ENCODE results near the gene ZNF296. TPM values are rescaled to one million over a fixed set of nuclear protein-coding genes. Genes with fewer than 3 reads are reported as not detected.

Gene ZNF296
- total RNA-seq, 1 donor from 2014 or later: 0.70 TPM

DNA sequence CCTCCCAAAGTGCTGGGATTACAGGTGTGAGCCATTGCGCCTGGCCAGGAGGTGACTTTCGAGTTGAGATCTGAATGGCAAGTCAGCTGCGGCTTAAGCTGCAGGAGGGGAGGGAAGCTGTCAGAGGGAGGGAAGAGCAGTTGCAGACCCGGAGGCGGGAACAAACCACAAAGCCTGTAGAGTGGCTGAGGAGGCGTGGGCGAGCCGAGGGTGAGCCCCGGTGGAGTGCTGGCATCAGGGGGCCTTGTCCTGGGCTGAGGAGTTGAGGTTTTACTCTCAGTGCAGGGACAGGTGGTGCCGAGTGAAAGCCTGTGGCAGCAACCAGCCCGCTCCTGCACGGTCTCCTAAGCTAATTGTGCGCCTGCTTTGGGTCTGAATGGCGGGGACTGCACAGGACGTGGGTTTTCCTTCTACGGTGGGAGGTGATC lies 40.9 kb upstream of the ZNF296 start:
- no peaks in the 10 kb centered on the region for H3K36me3 Mint-ChIP-seq (ENCODE audit: unreplicated experiment)
- no peaks in the 10 kb centered on the region for H3K9me3 Mint-ChIP-seq (ENCODE audit: unreplicated experiment)
- DNase-seq (ENCODE audit: extremely low spot score, unreplicated experiment): no peak
- H3K27ac Mint-ChIP-seq (ENCODE audit: unreplicated experiment): no peak overlapping the region
- TF ChIP-seq CTCF (IDR thresholded peaks at IDR 0.05): no peak
- no peaks in the 10 kb centered on the region for H3K27me3 Mint-ChIP-seq (ENCODE audit: unreplicated experiment)
- no peak overlapping the region for H3K4me3 Mint-ChIP-seq (ENCODE audit: unreplicated experiment)
- H3K4me1 Mint-ChIP-seq (ENCODE audit: unreplicated experiment): peaks cover 14% of the 10 kb centered on the region

GRCh38 chr19:45115809-45116615 lies 39.7 kb upstream of the ZNF296 start:
- Mint-ChIP-seq H3K36me3 (ENCODE audit: unreplicated experiment) (no peaks in the 10 kb centered on the region), H3K9me3 (ENCODE audit: unreplicated experiment) (no peaks in the 10 kb centered on the region), H3K27ac (ENCODE audit: unreplicated experiment) (no peak overlapping the region), H3K27me3 (ENCODE audit: unreplicated experiment) (no peaks in the 10 kb centered on the region), H3K4me3 (ENCODE audit: unreplicated experiment) (no peak overlapping the region), H3K4me1 (ENCODE audit: unreplicated experiment) (peaks cover 14% of the 10 kb centered on the region)
- no peak for TF ChIP-seq CTCF (IDR thresholded peaks at IDR 0.05)
- no peak for DNase-seq (ENCODE audit: extremely low spot score, unreplicated experiment)

- H3K4me3 Mint-ChIP-seq (ENCODE audit: unreplicated experiment): no peak overlapping the region
- no peak for DNase-seq (ENCODE audit: extremely low spot score, unreplicated experiment)
- H3K27ac Mint-ChIP-seq (ENCODE audit: unreplicated experiment): no peak overlapping the region
- no peaks in the 10 kb centered on the region for H3K9me3 Mint-ChIP-seq (ENCODE audit: unreplicated experiment)
- peaks cover 14% of the 10 kb centered on the region for H3K4me1 Mint-ChIP-seq (ENCODE audit: unreplicated experiment)
- H3K36me3 Mint-ChIP-seq (ENCODE audit: unreplicated experiment): no peaks in the 10 kb centered on the region
- H3K27me3 Mint-ChIP-seq (ENCODE audit: unreplicated experiment): no peaks in the 10 kb centered on the region
- TF ChIP-seq CTCF (IDR thresholded peaks at IDR 0.05): no peak
These were observed 37.8 kb upstream of the ZNF296 start for GRCh38 chr19:45114116-45114515.

- Mint-ChIP-seq H3K9me3 (ENCODE audit: unreplicated experiment) (no peaks in the 10 kb centered on the region), H3K36me3 (ENCODE audit: unreplicated experiment) (no peaks in the 10 kb centered on the region), H3K27ac (ENCODE audit: unreplicated experiment) (no peak overlapping the region), H3K4me3 (ENCODE audit: unreplicated experiment) (no peak overlapping the region), H3K27me3 (ENCODE audit: unreplicated experiment) (no peaks in the 10 kb centered on the region), H3K4me1 (ENCODE audit: unreplicated experiment) (peaks cover 11% of the 10 kb centered on the region)
- TF ChIP-seq CTCF (IDR thresholded peaks at IDR 0.05): no peak
- DNase-seq (ENCODE audit: extremely low spot score, unreplicated experiment): no peak
These were observed 37.4 kb upstream of the ZNF296 start for GRCh38 chr19:45113628-45114027.

DNA sequence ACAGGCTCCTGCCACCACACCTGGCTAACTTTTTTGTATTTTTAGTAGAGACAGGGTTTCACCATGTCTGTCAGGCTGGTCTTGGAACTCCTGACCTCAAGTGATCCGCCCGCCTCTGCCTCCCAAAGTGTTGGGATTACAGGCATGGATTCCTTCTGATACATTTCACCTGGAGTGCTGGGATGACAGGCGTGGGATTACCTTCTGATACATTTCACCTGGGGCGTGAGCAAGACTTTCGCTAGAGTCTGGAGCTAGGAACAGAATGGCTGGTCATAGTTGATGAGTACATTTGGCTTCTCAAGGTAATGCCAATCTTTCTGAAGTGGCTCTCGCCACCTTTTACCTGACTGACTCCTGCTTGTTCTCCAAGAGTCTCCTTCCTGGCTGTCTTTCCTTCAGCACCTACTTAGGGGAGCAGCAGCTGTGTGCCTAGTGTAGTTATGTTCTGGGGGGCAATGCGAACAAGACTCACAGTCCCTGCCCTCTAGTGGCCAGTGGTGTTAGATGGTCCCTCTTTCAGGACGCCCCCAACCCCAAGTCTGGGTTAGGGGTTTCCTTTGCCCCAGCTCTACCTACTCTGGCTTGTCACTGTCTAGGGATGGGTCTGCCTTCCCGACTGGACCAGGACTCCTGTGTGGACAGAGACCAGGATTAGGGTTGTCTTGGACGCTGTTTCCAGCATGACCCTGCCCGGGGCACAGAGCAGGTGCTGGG lies 36.0 kb upstream of the ZNF296 start:
- Mint-ChIP-seq H3K4me3 (ENCODE audit: unreplicated experiment) (no peak overlapping the region), H3K36me3 (ENCODE audit: unreplicated experiment) (no peaks in the 10 kb centered on the region), H3K27ac (ENCODE audit: unreplicated experiment) (no peak overlapping the region), H3K9me3 (ENCODE audit: unreplicated experiment) (no peaks in the 10 kb centered on the region), H3K4me1 (ENCODE audit: unreplicated experiment) (peaks cover 8% of the 10 kb centered on the region), H3K27me3 (ENCODE audit: unreplicated experiment) (no peaks in the 10 kb centered on the region)
- TF ChIP-seq CTCF (IDR thresholded peaks at IDR 0.05): no peak
- DNase-seq (ENCODE audit: extremely low spot score, unreplicated experiment): no peak

Data from osteocyte (in vitro differentiated cells).